HG03378 (cell line): Measurements from ENCODE around the gene PEMT.

ENCODE experiments used
- ATAC-seq: cut with Tn5 transposase; IDR thresholded peaks from one replicate; pipeline ENCODE4 v1.9.1; 2021; ENCODE audit warnings: mild to moderate bottlenecking, moderate library complexity; ENCODE audit not compliant: unreplicated experiment

PEMT gene

DNA sequence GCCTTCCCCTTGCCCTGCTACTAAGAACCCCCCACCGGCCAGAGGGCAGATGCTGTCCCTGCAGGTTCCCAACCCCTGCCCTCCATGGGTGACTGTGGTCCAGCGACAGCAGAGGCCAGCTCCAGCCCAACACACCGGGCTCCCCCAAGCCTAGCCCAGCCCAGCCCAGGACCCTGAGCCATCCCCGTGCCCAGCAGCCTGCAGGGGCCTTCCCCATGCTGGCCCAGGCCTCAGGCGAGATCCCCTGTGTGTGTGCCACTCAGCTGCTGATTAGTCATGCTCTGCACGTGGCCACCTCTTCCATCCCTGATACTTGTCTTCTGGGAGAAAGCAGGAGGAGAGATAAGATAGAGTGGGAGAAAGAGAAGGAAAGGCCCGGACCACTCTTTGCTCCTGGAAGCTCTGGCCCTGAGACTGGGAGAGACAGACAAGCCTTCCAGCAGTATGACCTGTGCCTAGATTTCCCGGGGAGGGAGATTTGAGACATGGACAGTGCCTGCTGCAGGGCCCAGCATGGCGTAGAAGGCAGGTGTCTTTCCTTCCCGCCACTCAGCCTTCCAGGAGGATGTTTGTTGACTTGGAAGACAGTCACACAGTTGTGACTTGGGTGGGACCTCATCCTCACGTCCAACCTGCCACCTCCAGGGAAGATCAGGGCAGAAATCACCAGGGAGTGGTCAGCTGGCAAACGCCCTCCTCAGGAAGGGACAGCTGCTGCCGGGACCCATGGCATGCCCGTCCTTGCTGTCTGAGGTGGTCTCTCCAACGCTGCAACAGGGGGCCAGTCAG, 54.0 kb downstream of the PEMT start:
- ATAC-seq = no peak

DNA sequence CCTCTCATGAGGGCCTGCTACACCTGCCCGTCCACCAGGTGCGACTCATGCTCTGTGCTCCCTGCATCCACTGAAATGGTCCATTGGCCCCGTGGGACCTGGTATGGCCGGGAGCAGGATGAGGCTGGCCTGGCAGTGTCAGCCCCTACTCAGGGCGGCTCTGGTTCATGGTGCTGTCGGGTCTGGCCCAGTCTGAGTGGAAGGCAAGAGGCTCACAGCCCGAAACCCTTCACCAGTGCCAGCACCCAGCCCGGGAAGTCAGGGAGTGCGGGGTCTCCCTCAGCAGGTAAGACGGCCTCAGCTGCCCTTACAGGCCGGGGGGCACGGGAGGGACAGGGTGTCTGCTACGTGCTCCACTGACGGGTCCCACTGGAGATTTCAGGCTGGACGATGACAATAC, 54.8 kb downstream of the PEMT start:
- no peak for ATAC-seq

DNA sequence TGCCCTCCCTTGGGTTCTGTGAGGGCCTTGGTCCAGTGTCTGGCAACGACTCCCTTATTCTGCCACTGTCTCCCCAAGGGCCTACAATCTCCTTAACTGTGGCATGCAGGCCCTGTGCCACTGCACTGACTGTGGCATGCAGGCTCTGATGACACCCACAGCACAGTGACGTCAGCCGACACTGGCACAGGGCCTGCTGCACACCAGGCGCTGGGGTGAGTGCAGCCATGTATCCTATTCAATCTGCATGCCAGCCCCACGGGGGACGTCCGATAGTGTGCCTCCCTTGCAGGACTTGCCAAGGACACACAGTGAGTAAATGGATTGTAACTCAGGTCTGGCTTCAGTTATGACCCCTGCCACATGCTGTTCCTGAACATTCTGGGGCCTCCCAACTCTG, 55.6 kb downstream of the PEMT start:
- ATAC-seq = no peak

DNA sequence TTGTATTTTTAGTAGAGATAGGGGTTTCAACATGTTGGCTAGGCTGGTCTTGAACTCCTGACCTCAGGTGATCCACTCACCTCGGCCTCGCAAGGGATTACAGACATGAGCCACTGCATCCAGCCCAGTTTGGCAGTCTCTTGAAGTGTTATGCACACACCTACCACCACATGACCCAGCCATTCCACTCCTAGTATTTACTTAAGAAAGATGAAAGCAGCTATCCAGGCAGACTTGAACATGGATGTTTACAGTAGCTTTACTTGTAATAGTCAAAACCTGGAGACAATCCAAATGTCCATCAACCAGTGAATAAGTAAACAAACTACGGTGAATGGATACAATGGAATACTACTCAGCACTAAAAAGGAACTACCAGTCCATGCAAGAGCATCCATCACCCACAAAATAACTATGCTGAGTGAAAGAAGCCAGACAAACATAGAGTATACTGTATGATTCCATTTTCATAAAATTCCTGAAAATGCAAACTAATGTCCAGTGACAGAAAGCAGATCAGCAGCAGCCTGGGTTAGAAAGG, 57.5 kb downstream of the PEMT start:
- no peak for ATAC-seq

DNA sequence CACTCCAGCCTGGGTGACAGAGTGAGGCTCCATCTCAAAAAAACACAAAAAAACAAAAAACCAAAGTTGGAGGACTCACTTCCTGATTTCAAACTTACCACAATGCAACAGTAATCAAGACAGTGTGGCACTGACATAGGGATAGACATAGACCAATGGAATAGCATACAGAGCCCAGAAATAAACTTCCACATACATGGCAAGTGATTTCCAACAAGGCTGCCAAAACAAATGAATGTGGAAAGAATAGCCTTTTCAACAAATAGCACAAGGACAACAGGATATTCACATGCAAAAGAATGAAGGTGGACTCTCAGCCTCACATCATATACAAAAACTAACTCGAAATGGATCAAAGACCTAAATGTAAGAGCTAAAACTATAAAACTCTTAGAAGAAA, 58.5 kb downstream of the PEMT start:
- no peak for ATAC-seq

DNA sequence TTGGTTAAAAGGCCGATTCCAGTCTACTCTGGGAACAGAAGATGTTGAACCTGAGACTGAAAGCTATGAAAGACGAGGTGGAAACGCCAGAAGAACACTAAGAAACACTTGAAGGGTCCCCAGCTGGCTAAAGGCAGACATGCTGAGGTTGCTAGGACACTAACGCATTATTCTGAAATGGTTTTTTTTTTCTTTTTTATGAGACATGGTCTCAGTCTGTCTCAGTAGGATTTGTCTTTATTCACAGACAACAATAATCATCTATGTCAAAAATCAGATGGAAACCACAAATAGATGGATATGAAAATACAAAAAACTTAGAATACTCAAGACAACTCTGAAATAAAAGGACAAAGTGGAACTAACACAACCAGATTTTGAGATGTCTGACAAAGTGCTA, 60.4 kb downstream of the PEMT start:
- no peak for ATAC-seq

DNA sequence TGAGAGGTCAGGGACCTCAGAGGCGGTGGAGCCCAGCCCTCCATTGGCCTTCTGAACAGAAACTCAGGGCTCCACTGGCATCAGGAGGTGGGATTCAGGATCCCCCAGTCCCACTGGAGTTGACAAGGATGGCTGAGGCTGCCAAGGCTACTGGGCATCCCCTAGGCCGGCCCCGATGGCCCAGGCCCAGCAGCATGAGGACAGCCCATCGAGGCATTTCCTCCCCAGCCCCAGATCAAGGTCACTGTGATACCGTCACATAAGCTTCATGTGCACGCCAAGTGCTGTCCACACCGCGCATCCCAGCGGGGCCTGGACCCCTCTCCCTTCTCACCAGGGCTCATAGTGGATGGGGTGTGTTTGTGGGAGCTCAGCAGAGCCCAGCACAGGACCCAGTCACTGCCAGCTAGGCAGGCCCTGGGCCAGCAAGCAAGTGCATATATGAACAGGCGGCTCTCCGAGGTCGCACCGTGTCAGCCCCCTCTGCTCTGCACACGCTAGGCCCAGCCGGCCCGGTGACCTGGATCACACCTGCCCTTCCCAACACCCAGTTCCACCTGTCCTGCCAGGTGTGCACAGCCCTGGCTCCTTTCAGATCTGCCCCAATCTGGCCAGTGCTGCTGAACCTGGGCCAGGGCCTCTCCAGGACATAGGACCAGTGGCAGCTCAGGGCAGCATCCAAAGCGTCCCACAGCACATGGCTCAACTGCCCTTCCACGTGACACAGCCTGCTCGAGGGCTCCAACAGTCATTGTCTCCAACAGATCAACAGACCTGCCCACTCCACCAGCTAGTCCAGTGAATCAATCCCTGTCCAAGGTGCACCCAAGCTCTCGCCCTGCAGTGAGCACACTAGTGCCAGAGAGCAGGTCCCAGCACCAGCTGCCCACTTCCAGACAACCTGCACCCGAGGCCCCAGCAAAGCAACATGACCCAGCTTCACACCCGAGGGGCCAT, 62.5 kb downstream of the PEMT start:
- no peak for ATAC-seq

DNA sequence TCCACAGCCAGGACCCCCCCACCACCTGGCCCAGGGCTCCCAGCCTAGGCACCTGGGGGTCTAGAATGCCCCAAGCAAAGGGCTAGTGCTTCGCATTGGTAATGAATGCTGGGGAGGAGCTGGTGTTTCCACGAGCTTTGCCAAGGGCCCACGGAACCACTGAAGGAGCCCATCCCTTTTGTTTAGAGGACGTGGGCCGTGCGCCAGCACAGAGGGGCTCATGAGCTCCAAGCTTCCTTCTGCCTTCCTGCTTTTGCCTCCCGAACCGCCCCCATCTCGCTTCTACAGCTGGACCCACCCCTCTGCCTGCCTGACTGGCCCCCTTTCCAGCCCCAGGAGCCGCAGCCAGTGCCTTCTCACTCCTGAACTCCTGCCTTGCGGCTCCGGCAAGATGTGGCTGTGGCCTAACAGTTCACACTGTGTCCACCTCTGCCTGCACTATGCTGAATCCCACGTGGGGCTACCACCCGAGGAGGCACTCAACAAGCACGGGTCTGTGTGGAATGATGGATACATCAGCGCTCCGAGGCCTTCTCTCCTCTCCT, 63.5 kb downstream of the PEMT start:
- no peak for ATAC-seq

DNA sequence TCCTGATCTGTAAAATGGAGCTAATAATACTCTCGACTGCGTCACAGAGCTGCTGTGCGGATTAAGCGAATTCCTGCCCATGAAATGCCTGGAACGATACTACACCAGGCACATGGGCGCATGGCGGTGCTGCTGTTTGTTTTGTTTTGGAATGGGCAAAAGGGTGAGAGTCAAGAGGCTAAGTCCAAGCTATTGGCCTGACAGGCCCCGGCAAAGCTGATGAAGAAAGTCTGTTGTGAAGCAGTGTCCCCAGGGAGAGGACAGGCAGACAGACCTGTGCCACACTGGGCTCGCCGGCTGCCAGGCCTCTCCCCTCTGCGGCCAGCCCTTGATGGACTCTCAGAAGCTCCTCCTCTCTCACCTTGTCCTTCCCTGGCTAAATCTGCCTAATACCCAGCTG, 64.0 kb downstream of the PEMT start:
- no peak for ATAC-seq

DNA sequence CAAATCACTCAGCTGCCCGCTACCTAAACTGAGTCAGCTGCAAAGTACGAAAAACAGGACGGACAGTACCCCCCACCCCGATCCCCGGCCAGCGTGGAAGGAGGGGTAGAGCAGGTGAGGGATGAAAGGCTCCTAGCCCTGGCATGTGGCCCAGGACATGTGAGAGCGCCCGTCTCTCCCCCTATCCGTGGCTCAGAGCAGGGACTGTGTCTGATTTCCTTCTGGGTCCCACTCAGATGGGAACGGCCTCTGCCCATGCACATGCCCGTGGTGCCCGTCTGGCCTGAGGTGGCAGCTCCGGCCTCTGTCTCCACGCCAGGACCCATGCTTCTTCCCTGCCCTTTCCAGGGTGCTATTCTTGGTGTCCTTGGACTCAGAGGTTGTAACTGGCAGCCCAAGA, 65.1 kb downstream of the PEMT start:
- ATAC-seq = no peak

DNA sequence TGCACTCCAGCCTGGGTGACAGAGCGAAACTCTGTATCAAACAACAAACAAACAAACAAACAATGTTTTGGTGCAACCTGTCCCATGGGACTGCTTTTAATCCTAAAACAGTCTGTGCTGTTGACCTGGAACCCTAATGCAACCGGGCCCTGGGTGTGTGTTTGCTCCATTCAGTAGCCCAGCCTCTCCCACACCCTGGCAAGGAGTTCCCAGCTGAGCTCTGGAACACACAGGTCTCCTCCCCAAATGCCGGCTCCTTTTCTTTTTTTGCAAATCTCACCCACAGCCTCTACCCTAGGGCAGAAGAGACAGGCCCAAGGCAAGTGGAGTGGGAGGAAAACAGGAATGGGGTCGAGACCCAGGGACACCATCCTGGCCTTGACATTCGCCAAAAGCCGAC, 65.6 kb downstream of the PEMT start:
- no peak for ATAC-seq

DNA sequence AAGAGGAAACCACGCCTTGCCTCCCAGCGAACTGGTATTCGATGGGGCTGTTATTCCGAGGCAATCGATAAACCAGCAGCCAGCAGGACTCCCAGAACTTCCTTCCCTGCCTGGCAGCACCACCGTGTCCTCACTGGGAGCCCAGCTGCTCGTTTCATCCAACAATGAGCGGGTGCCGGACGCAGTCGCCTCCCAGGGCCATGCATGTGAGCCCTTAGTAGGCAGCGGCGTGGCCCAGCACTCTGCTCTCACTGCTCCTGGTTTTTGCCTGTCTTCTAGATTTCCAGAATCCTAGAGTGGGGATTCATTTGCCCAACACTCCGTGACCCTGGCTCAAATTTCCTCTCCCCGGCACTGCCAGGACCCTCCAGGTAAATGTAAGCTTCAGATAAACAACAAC, 66.2 kb downstream of the PEMT start:
- no peak for ATAC-seq

DNA sequence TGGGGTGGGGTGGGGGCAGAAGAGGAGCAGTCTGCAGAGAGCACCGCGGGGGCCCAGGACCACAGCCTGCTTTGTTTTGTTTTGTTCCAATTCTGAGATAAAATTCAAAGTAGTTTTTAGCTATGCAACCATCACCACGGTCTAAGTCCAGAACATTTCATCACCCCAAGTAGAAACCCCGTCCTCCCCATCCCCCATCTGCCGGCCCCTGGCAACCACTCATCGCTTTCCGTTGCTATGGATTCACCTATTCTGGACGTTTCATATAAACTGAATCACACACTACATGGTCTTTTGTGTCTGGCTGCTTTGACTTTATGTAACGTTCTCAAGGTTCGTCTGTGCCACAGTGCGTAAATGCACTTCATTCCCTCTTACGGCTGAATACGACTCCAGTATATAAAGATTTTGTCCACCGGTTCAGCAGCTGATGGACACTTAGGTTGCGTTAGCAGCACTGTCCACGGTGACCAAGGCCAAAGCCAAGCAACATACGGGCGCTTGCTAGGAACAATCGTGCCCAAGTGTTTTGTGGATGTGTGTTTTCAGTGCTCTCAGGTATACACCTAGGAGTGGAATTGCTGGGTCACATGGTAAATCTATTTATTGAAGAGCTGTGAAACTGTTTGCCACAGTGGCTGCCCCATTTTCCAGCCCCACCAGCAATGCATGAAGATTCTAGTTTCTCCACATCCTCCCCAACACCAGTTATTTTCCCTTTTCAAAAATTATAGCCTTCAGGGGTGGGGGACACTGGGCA, 67.6 kb downstream of the PEMT start:
- ATAC-seq = no peak

DNA sequence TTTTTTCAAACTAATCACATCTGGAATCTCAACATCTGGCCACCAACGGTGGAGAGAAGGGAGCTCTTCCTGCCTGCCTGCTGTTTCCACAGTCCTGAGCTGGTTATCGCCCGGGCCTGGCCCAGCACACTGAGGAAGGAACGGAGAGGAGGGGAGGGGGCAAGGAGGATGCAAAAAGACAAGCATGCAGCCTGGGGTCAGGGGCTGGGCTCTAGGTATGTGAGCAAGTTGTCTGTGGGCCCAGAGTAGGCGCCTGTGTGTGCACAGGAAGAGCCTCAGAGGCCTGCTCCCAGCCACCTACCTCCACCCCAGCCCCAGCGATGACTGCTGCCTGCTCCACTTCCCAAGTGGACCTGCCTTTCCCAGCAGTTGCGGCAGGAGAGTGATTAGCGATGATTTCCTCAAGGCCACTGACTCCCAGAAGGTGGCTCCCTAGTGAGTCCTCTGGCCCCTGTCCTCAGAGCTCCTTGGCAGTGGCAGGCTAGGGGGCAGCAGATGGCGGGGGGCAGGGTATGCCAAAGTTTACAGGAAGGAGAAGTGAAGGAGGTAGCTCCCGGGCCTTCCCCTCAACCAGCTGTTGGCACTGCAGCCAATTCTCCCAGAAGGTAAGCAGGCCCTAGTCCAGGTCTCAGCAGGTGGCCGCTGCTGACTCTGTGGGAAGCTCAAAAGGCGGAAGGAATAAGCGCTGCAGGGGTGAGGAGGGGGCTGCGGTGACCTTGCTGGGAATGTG, 68.3 kb downstream of the PEMT start:
- ATAC-seq = no peak

DNA sequence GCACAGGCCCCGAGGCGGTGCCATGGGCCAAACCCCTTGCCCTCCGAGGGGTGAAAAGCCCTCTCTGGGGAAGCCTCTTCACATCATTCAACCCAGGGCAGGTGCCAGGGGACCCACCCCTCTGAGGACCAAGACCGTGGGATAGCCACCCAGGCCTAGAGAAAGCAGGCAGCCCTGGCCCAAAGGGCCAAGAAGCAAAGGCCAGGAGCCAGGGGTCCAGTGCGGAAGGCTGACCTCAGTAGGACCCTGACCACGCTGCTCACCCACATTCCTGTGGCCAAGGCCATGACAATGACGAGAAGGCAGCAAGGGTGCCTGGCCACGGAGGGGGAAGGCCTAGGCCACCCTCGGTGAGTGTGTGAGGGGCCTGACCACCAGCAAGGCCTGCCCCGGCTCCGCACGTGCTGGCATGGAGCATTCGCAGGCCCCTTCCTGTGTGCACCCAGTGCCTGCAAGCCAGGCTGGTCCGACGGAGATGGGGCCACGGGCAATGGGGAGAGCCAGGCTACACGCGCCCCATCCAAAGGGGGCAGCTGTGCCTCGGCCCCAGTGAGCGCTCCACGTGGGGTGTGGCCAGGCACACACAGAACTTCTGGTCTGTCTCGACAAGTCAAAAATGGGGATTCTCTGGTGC, 70.8 kb downstream of the PEMT start:
- ATAC-seq = no peak

DNA sequence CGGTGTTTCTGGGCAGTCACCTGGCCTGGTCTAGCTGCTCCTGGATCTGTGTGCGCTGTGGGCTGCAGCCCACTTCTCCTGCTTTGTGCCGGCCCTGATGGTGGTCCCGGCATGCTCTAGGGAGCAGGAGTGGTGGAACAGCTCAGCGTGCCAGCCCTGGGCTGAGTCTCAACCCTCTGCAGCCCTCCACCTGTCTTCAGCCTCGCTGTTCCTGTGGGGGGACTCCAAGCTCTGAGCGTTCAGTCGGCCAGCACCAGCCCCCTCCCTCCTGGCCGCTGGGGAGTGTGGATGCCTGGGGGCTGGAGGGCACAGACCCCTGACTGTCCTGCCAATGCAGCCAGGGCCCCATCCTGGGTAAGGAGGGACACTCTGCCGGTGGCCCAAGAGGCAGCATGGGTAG, 71.6 kb downstream of the PEMT start:
- ATAC-seq = no peak

DNA sequence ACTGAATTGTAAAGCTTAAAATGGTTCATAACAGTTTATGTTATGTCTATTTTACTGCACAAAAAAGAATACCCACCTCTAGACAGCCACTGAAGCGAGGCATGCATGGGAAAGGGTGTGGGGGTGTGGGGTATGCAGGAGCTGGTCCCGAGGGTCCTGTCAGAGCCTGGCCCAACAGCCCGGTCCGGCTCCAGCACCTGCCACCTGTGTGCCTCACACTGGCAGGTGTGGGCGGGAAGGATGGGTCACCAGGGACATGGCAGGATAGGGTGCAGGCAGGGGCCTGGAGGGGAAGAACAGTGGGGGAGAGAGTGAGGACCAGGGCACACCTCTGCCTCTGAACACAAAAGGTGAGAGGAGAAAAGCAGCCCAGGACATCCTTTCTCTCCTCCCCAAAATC, 72.6 kb downstream of the PEMT start:
- ATAC-seq = no peak

DNA sequence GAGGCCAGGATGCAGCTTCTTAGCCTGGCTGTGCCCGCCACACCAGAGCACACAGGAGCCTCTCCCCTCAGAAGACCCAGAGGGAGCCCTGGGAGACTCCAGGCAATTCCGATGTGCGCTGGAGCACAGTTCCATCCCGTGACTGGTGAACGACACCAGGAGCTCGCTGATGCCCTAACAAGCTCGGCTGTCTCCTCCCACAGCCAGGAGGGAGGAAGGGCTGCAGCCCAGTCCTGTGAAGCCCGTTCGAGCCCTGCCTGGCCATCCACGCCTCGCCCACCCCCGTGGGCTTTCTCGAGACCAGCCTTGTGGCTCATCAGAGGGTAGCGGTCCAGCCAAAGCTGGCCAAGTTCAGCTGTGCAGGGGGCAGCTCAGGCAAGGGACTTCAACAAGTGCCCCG, 73.5 kb downstream of the PEMT start:
- no peak for ATAC-seq

DNA sequence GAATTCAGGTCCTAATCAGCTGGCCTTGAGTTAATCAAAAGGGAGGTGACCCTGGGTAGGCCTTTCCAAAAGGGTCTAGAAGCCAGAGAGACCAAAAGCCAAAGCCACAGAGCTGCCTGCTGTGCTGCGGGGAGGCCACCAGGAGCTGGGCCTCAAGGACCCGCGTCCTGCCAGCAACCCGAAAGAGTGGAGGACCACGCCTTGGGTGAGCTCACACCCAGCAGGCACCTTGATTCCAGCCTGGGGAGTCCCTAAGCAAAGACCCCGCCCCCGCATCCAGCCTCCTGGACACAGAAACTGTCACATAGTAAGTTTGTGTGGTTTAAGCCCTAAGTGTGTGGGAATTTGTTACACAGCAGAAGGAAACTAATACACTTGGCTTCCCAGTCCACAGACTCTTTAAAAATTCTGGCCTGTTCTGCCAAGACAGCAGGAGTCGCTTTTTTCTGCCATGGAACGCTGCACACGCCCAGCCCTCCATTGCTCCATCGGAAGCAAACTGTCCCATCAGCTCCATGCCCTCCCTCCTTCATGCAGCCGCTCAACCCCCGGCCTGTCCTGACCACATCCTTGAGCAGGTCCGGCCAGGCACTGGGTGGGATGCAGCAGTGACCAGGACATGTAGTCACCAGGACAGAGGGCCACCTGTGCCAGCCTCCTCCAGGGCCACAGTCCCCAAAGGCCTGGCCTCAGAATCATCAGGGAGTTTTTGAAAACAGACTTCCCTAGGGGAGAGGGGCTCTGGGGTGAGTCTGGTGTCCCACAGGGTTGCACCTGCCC, 74.4 kb downstream of the PEMT start:
- ATAC-seq = no peak
